CD4-positive, alpha-beta T cell treated with Interferon gamma for 1 hour (primary cell): ENCODE measurements around the gene STX8.
"Not testable (repeated sequence)": the region's sequence is repeated elsewhere in the genome, so short reads cannot be mapped to it uniquely, and the experiment has no call there.

Experiments used
- DNase-seq: peaks from one replicate; pipeline ENCODE4 v3.0.0-alpha.2; 2020

STX8 gene

GRCh38 chr17:9488556-9488955, 87.1 kb downstream of the STX8 start:
- DNase-seq, result no peak

GRCh38 chr17:9487406-9487805, 88.2 kb downstream of the STX8 start:
- no peak for DNase-seq

- no peak for DNase-seq
Measured at GRCh38 chr17:9484789-9485188, 90.8 kb downstream of the STX8 start.

GRCh38 chr17:9479964-9480363, 95.7 kb downstream of the STX8 start:
- no peak for DNase-seq

- no peak for DNase-seq
Measured at GRCh38 chr17:9478889-9479288, 96.7 kb downstream of the STX8 start.

GRCh38 chr17:9475101-9475658, 100.4 kb downstream of the STX8 start:
- DNase-seq, result no peak

- DNase-seq, result no peak
Measured at GRCh38 chr17:9473711-9474110, 101.9 kb downstream of the STX8 start.

GRCh38 chr17:9472541-9472940, 103.1 kb downstream of the STX8 start:
- DNase-seq, result no peak

GRCh38 chr17:9472094-9472493, 103.5 kb downstream of the STX8 start:
- DNase-seq, result no peak

GRCh38 chr17:9470171-9470570, 105.4 kb downstream of the STX8 start:
- DNase-seq, result no peak

GRCh38 chr17:9468937-9469336, 106.7 kb downstream of the STX8 start:
- DNase-seq, result no peak

- DNase-seq, result no peak
Measured at GRCh38 chr17:9468532-9468931, 107.1 kb downstream of the STX8 start.

- DNase-seq, result no peak
Measured at GRCh38 chr17:9467518-9467917, 108.1 kb downstream of the STX8 start.

GRCh38 chr17:9465210-9465921, 110.3 kb downstream of the STX8 start:
- DNase-seq, result no peak

- no peak for DNase-seq
Measured at GRCh38 chr17:9457005-9457404, 118.6 kb downstream of the STX8 start.

- no peak for DNase-seq
Measured at GRCh38 chr17:9456330-9456729, 119.3 kb downstream of the STX8 start.

- DNase-seq, result no peak
Measured at GRCh38 chr17:9451934-9452333, 123.7 kb downstream of the STX8 start.

- DNase-seq, result not testable (repeated sequence)
Measured at GRCh38 chr17:9447298-9447697, 128.3 kb downstream of the STX8 start.

- no peak for DNase-seq
Measured at GRCh38 chr17:9446528-9446927, 129.1 kb downstream of the STX8 start.

GRCh38 chr17:9445424-9445823, 130.2 kb downstream of the STX8 start:
- DNase-seq, result no peak

- no peak for DNase-seq
Measured at GRCh38 chr17:9444687-9445086, 130.9 kb downstream of the STX8 start.

GRCh38 chr17:9443811-9444210, 131.8 kb downstream of the STX8 start:
- DNase-seq, result no peak

GRCh38 chr17:9439851-9440250, 135.8 kb downstream of the STX8 start:
- DNase-seq, result no peak

- no peak for DNase-seq
Measured at GRCh38 chr17:9436630-9437029, 139.0 kb downstream of the STX8 start.

- no peak for DNase-seq
Measured at GRCh38 chr17:9435165-9435564, 140.5 kb downstream of the STX8 start.
